HEK293 (cell line): ENCODE measurements around the gene ZNF48.

Experiments used
- ATF2 ChIP-seq: fragments of 450-650 bp; formaldehyde crosslinking; IDR thresholded peaks from 2 replicates; pipeline ENCODE4 v1.5.1; 2016; ENCODE audit warnings: missing biosample characterization, missing genetic modification characterization, low read depth
- BCL11A ChIP-seq: fragments of 450-650 bp; formaldehyde crosslinking; IDR thresholded peaks from 2 replicates; pipeline ENCODE4 v1.5.1; 2016; ENCODE audit warnings: low read depth, missing biosample characterization, missing genetic modification characterization
- CTCF ChIP-seq: fragments of 450-650 bp; formaldehyde crosslinking; IDR thresholded peaks from 2 replicates; pipeline ENCODE4 v1.5.1; 2016; ENCODE audit warnings: missing biosample characterization, missing genetic modification characterization
- HOXC10 ChIP-seq: sonication (generic); formaldehyde crosslinking; IDR thresholded peaks from 2 replicates; pipeline ENCODE4 v1.8.1; 2023; ENCODE audit warnings: mild to moderate bottlenecking, missing genetic modification reagents
- KLF8 ChIP-seq: fragments of 450-650 bp; formaldehyde crosslinking; IDR thresholded peaks from 2 replicates; pipeline ENCODE4 v1.5.1; 2016; ENCODE audit warnings: missing biosample characterization, missing genetic modification characterization
- PRDM10 ChIP-seq: fragments of 450-650 bp; formaldehyde crosslinking; IDR thresholded peaks from 2 replicates; pipeline ENCODE4 v1.5.1; 2016; ENCODE audit warnings: missing biosample characterization, missing genetic modification characterization
- SCRT2 ChIP-seq: fragments of 450-650 bp; formaldehyde crosslinking; IDR thresholded peaks from 2 replicates; pipeline ENCODE4 v1.5.1; 2016; ENCODE audit warnings: missing biosample characterization, missing genetic modification characterization
- SETDB1 ChIP-seq: IDR thresholded peaks from one replicate; pipeline ENCODE4 v1.6.1; 2017; ENCODE audit warnings: mild to moderate bottlenecking, low read length, moderate library complexity, mixed read lengths; ENCODE audit not compliant: insufficient read length
- SP7 ChIP-seq: fragments of 450-650 bp; formaldehyde crosslinking; IDR thresholded peaks from 2 replicates; pipeline ENCODE4 v1.5.1; 2016; ENCODE audit warnings: missing biosample characterization, missing genetic modification characterization
- WT1 ChIP-seq: fragments of 450-650 bp; formaldehyde crosslinking; IDR thresholded peaks from 2 replicates; pipeline ENCODE4 v1.5.1; 2016; ENCODE audit warnings: missing biosample characterization, missing genetic modification characterization
- YY2 ChIP-seq: fragments of 450-650 bp; formaldehyde crosslinking; IDR thresholded peaks from 2 replicates; pipeline ENCODE4 v1.5.1; 2016; ENCODE audit warnings: missing biosample characterization, missing genetic modification characterization
- ZBTB1 ChIP-seq: fragments of 450-650 bp; formaldehyde crosslinking; IDR thresholded peaks from 2 replicates; pipeline ENCODE4 v1.5.1; 2016; ENCODE audit warnings: missing biosample characterization, missing genetic modification characterization
- ZBTB20 ChIP-seq: fragments of 450-650 bp; formaldehyde crosslinking; IDR thresholded peaks from 2 replicates; pipeline ENCODE4 v1.5.1; 2016; ENCODE audit warnings: missing biosample characterization, missing genetic modification characterization
- ZFP41 ChIP-seq: fragments of 450-650 bp; formaldehyde crosslinking; IDR thresholded peaks from 2 replicates; pipeline ENCODE4 v1.5.1; 2016; ENCODE audit warnings: missing biosample characterization, missing genetic modification characterization, borderline replicate concordance
- ZNF10 ChIP-seq: fragments of 450-650 bp; formaldehyde crosslinking; IDR thresholded peaks from 2 replicates; pipeline ENCODE4 v1.5.1; 2017; ENCODE audit warnings: missing biosample characterization, missing genetic modification characterization
- ZNF146 ChIP-seq: fragments of 450-650 bp; formaldehyde crosslinking; IDR thresholded peaks from 2 replicates; pipeline ENCODE4 v1.5.1; 2016; ENCODE audit warnings: missing biosample characterization, missing genetic modification characterization
- ZNF202 ChIP-seq: fragments of 450-650 bp; formaldehyde crosslinking; IDR thresholded peaks from 2 replicates; pipeline ENCODE4 v1.5.1; 2016; ENCODE audit warnings: missing biosample characterization, missing genetic modification characterization, borderline replicate concordance
- ZNF266 ChIP-seq: fragments of 450-650 bp; formaldehyde crosslinking; IDR thresholded peaks from 2 replicates; pipeline ENCODE4 v1.5.1; 2016; ENCODE audit warnings: missing biosample characterization, missing genetic modification characterization, low read depth
- ZNF391 ChIP-seq: fragments of 450-650 bp; formaldehyde crosslinking; IDR thresholded peaks from 2 replicates; pipeline ENCODE4 v1.5.1; 2016; ENCODE audit warnings: low read depth, missing biosample characterization, missing genetic modification characterization, borderline replicate concordance
- ZNF404 ChIP-seq: fragments of 450-650 bp; formaldehyde crosslinking; IDR thresholded peaks from 2 replicates; pipeline ENCODE4 v1.5.1; 2017; ENCODE audit warnings: missing biosample characterization, missing genetic modification characterization
- ZNF449 ChIP-seq: fragments of 450-650 bp; formaldehyde crosslinking; IDR thresholded peaks from 2 replicates; pipeline ENCODE4 v1.5.1; 2017; ENCODE audit warnings: missing biosample characterization, mild to moderate bottlenecking, missing genetic modification characterization, moderate library complexity
- ZNF473 ChIP-seq: fragments of 450-650 bp; formaldehyde crosslinking; IDR thresholded peaks from 2 replicates; pipeline ENCODE4 v1.5.1; 2017; ENCODE audit warnings: missing biosample characterization, missing genetic modification characterization
- ZNF48 ChIP-seq: fragments of 450-650 bp; formaldehyde crosslinking; IDR thresholded peaks from 2 replicates; pipeline ENCODE4 v1.5.1; 2016; ENCODE audit warnings: missing biosample characterization, missing genetic modification characterization
- ZNF488 ChIP-seq: fragments of 450-650 bp; formaldehyde crosslinking; IDR thresholded peaks from 2 replicates; pipeline ENCODE4 v1.5.1; 2016; ENCODE audit warnings: missing biosample characterization, missing genetic modification characterization
- ZNF510 ChIP-seq: fragments of 450-650 bp; formaldehyde crosslinking; IDR thresholded peaks from 2 replicates; pipeline ENCODE4 v1.5.1; 2018; ENCODE audit warnings: mild to moderate bottlenecking, missing genetic modification characterization, missing biosample characterization; ENCODE audit not compliant: insufficient replicate concordance
- ZNF529 ChIP-seq: fragments of 450-650 bp; formaldehyde crosslinking; IDR thresholded peaks from 2 replicates; pipeline ENCODE4 v1.5.1; 2017; ENCODE audit warnings: missing genetic modification characterization, missing biosample characterization; ENCODE audit not compliant: insufficient replicate concordance
- ZNF530 ChIP-seq: fragments of 450-650 bp; formaldehyde crosslinking; IDR thresholded peaks from 2 replicates; pipeline ENCODE4 v1.5.1; 2016; ENCODE audit warnings: low read depth, missing biosample characterization, missing genetic modification characterization
- ZNF544 ChIP-seq: fragments of 450-650 bp; formaldehyde crosslinking; IDR thresholded peaks from 2 replicates; pipeline ENCODE4 v1.5.0; 2017; ENCODE audit warnings: missing biosample characterization, missing genetic modification characterization
- ZNF549 ChIP-seq: fragments of 450-650 bp; IDR thresholded peaks from 2 replicates; pipeline ENCODE4 v1.5.1; 2018; ENCODE audit warnings: missing biosample characterization, missing genetic modification characterization, mild to moderate bottlenecking, inconsistent platforms, moderate library complexity
- ZNF677 ChIP-seq: fragments of 450-650 bp; IDR thresholded peaks from 2 replicates; pipeline ENCODE4 v1.5.0; 2018; ENCODE audit warnings: missing biosample characterization, mild to moderate bottlenecking, missing genetic modification characterization, moderate library complexity
- ZXDB ChIP-seq: fragments of 450-650 bp; formaldehyde crosslinking; IDR thresholded peaks from 2 replicates; pipeline ENCODE4 v1.5.1; 2016; ENCODE audit warnings: missing biosample characterization, missing genetic modification characterization

The ZNF48 gene

GRCh38 chr16:30395992-30396585, 869 bp downstream of the ZNF48 start (continued):
- no peak for TF ChIP-seq ZNF48 (tag by site-specific recombination)
- no peak for TF ChIP-seq ZNF404 (tag by site-specific recombination)
- TF ChIP-seq ZNF391 (tag by site-specific recombination), result no peak
- TF ChIP-seq ZNF488 (tag by site-specific recombination), result no peak
- TF ChIP-seq ZFP41 (tag by site-specific recombination), result no peak
- no peak for TF ChIP-seq ZNF202 (tag by site-specific recombination)
- no peak; the same call in 1 of the 2 replicates for TF ChIP-seq CTCF (tag by site-specific recombination)
- TF ChIP-seq PRDM10 (tag by site-specific recombination), result peak; percentile 82
- no peak for TF ChIP-seq KLF8
- no peak for TF ChIP-seq ZNF510 (tag by site-specific recombination)
- TF ChIP-seq SP7 (tag by site-specific recombination), result peak; percentile 44; the same call in 1 of the 2 replicates
- no peak for TF ChIP-seq WT1
- TF ChIP-seq SCRT2, result no peak
- no peak for TF ChIP-seq ZNF449 (tag by site-specific recombination)
- TF ChIP-seq YY2 (tag by site-specific recombination), result no peak
- TF ChIP-seq ZBTB20 (tag by site-specific recombination), result peak; percentile 65
- TF ChIP-seq ZNF544 (tag by site-specific recombination), result no peak
- TF ChIP-seq ZNF549, result no peak
- no peak for TF ChIP-seq ATF2 (tag by site-specific recombination)
- TF ChIP-seq ZNF473 (tag by site-specific recombination), result no peak
- peak; percentile 47; the same call in 1 of the 2 replicates for TF ChIP-seq ZNF10 (tag by site-specific recombination)
- TF ChIP-seq SETDB1, result no peak
- TF ChIP-seq ZXDB (tag by site-specific recombination), result peak; percentile 57; the same call in 1 of the 2 replicates
- TF ChIP-seq ZBTB1 (tag by site-specific recombination), result no peak
- no peak for TF ChIP-seq ZNF266 (tag by site-specific recombination)
- TF ChIP-seq ZNF529, result no peak
- no peak; the same call in 1 of the 2 replicates for TF ChIP-seq BCL11A (tag by site-specific recombination)
- 0 out of 2 replicates have a peak, but pooled peaks have one; percentile 40 for TF ChIP-seq ZNF146 (tag by site-specific recombination)
- no peak for TF ChIP-seq HOXC10 (CRISPR knock-in tag)
- TF ChIP-seq ZNF530, result no peak
- TF ChIP-seq ZNF677 (tag by site-specific recombination), result no peak
